ENCODE results near the gene KSR2. TPM values are rescaled to one million over a fixed set of nuclear protein-coding genes. Genes with fewer than 3 reads are reported as not detected.

KSR2 gene
- total RNA-seq, 1 experiment from 2014 or later, result 0.15 TPM

- no peak for DNase-seq (ENCODE audit: low read depth, low spot score)
- Histone ChIP-seq H3K9me3 (ENCODE audit: control insufficient read depth, insufficient read depth, low read depth, low read length) (0 out of 2 replicates have a peak, but pooled peaks cover 4% of the 10 kb centered on the region), H3K27ac (ENCODE audit: low read length) (no peak overlapping the region), H3K4me3 (ENCODE audit: low read depth in 2 of 2, low read length in 2 of 2) (no peak overlapping the region), H3K36me3 (ENCODE audit: control insufficient read depth, insufficient read depth, low read length) (no peaks in the 10 kb centered on the region), H3K27me3 (ENCODE audit: control insufficient read depth, insufficient read depth, low read length) (peaks cover 7% of the 10 kb centered on the region; the same call in 1 of the 2 replicates), H3K4me1 (ENCODE audit: control insufficient read depth, insufficient read depth, low read length) (no peaks in the 10 kb centered on the region)
- BruUV-seq (replicated peaks), result no TSS peak
- intact Hi-C loops (cut with micrococcal nuclease; ENCODE audit: unreplicated experiment) (no loop called here), in situ Hi-C loops (cut with HindIII; ENCODE audit: low pct_unique_long_range_greater_than_20kb, low sequenced_read_pairs) (no loop called here)
- no peak for ATAC-seq
- no peak for TF ChIP-seq CTCF (IDR thresholded peaks at IDR 0.05)
- TF ChIP-seq, protein P1, sequence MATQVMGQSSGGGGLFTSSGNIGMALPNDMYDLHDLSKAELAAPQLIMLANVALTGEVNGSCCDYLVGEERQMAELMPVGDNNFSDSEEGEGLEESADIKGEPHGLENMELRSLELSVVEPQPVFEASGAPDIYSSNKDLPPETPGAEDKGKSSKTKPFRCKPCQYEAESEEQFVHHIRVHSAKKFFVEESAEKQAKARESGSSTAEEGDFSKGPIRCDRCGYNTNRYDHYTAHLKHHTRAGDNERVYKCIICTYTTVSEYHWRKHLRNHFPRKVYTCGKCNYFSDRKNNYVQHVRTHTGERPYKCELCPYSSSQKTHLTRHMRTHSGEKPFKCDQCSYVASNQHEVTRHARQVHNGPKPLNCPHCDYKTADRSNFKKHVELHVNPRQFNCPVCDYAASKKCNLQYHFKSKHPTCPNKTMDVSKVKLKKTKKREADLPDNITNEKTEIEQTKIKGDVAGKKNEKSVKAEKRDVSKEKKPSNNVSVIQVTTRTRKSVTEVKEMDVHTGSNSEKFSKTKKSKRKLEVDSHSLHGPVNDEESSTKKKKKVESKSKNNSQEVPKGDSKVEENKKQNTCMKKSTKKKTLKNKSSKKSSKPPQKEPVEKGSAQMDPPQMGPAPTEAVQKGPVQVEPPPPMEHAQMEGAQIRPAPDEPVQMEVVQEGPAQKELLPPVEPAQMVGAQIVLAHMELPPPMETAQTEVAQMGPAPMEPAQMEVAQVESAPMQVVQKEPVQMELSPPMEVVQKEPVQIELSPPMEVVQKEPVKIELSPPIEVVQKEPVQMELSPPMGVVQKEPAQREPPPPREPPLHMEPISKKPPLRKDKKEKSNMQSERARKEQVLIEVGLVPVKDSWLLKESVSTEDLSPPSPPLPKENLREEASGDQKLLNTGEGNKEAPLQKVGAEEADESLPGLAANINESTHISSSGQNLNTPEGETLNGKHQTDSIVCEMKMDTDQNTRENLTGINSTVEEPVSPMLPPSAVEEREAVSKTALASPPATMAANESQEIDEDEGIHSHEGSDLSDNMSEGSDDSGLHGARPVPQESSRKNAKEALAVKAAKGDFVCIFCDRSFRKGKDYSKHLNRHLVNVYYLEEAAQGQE (IDR thresholded peaks at IDR 0.05; ENCODE audit: insufficient read depth in 1 of 2, low read depth in 2 of 2, low read length in 1 of 2), result no peak
- TF ChIP-seq SIN3A (IDR thresholded peaks at IDR 0.05; ENCODE audit: borderline replicate concordance, insufficient read depth, low read depth, low read length), result no peak
- no peak for TF ChIP-seq TCF7L2 (IDR thresholded peaks at IDR 0.05; ENCODE audit: low read depth, low read length)
- no peak for TF ChIP-seq POLR2AphosphoS5 (IDR thresholded peaks at IDR 0.05; ENCODE audit: low read depth, low read length)
- ChIA-PET POLR2A (no interaction called here), CTCF (no interaction called here)
Measured at GRCh38 chr12:117975006-117975405, 6.2 kb upstream of the KSR2 start.

GRCh38 chr12:117972301-117972700 lies 3.5 kb upstream of the KSR2 start:
- ChIA-PET CTCF (no interaction called here), POLR2A (no interaction called here)
- H3K9me3 ChIP-seq (ENCODE audit: control insufficient read depth, insufficient read depth, low read depth, low read length), result 0 out of 2 replicates have a peak, but pooled peaks cover 4% of the 10 kb centered on the region
- H3K4me3 ChIP-seq (ENCODE audit: low read depth in 2 of 2, low read length in 2 of 2), result no peak overlapping the region
- BruUV-seq (replicated peaks), result no TSS peak
- intact Hi-C loops (cut with micrococcal nuclease; ENCODE audit: unreplicated experiment) (no loop called here), in situ Hi-C loops (cut with HindIII; ENCODE audit: low pct_unique_long_range_greater_than_20kb, low sequenced_read_pairs) (no loop called here)
- peaks cover 22% of the 10 kb centered on the region for H3K27me3 ChIP-seq (ENCODE audit: control insufficient read depth, insufficient read depth, low read length)
- DNase-seq (ENCODE audit: low read depth, low spot score) (no peak), ATAC-seq (no peak)
- TF ChIP-seq, protein P1 (IDR thresholded peaks at IDR 0.05; ENCODE audit: insufficient read depth in 1 of 2, low read depth in 2 of 2, low read length in 1 of 2), result no peak
- TF ChIP-seq POLR2AphosphoS5 (IDR thresholded peaks at IDR 0.05; ENCODE audit: low read depth, low read length), result no peak
- no peak for TF ChIP-seq TCF7L2 (IDR thresholded peaks at IDR 0.05; ENCODE audit: low read depth, low read length)
- H3K4me1 ChIP-seq (ENCODE audit: control insufficient read depth, insufficient read depth, low read length), result no peaks in the 10 kb centered on the region
- no peaks in the 10 kb centered on the region; the same call in 1 of the 2 replicates for H3K36me3 ChIP-seq (ENCODE audit: control insufficient read depth, insufficient read depth, low read length)
- H3K27ac ChIP-seq (ENCODE audit: low read length), result no peak overlapping the region
